ENCODE results near the gene YEATS4. TPM values are rescaled to one million over a fixed set of nuclear protein-coding genes. Genes with fewer than 3 reads are reported as not detected.
"Not testable (repeated sequence)": the region's sequence is repeated elsewhere in the genome, so short reads cannot be mapped to it uniquely, and the experiment has no call there.

YEATS4 gene
- total RNA-seq: 10 to 100 TPM in 2 of 4 donors, 1 to 10 TPM in 2; 8.0 to 58.2 (median 14.1) TPM

DNA sequence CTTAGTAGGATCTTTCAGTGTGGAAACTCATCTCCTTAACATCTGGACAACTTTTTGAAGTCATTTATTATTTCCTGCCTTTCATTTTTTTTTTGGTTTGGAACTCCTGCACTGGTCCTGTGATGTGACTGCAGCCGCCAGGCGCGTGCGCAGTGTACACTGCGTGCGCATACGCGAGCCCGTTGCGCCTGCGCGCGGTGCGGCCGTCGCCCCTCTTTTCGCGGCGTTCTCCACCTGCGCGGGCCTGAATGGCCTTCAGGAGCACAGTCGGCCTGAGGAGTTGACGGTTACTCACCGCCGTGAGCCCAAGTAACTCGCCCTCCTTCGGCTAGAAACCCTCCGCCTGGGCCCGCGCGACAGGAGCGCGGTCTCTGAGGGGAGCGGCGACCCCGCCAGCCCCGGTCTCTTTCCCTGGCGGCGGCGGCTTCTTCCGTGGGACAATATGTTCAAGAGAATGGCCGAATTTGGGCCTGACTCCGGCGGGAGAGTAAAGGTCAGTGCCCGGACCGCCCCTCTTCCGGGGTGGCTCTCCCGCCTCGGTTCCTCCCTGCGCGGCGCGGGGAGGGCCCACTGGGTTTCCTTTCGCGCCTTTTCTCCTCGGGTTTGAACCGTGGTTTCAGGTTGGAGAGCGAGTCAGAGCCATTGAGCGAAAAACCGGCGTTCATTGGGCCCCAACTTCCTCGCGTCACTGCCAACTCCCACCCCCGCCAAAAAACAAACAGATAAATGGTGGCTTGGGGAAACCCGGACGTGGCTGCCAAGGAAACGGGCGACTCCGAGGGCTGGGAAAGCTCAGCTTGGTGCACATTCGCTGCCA lies at the start of gene YEATS4:
Gene YEATS4 (plus strand): TSS at position 213 of the 817 bp plus-strand sequence. CDS start 230 bp downstream, at position 443.
- H3K4me3 ChIP-seq: peak within 1 kb of the TSS; percentile 80 to 89
- H3K4me1 ChIP-seq: no peaks in the 10 kb centered on the region
- no peaks in the 10 kb centered on the region for H3K27me3 ChIP-seq
- TF ChIP-seq, protein P1, sequence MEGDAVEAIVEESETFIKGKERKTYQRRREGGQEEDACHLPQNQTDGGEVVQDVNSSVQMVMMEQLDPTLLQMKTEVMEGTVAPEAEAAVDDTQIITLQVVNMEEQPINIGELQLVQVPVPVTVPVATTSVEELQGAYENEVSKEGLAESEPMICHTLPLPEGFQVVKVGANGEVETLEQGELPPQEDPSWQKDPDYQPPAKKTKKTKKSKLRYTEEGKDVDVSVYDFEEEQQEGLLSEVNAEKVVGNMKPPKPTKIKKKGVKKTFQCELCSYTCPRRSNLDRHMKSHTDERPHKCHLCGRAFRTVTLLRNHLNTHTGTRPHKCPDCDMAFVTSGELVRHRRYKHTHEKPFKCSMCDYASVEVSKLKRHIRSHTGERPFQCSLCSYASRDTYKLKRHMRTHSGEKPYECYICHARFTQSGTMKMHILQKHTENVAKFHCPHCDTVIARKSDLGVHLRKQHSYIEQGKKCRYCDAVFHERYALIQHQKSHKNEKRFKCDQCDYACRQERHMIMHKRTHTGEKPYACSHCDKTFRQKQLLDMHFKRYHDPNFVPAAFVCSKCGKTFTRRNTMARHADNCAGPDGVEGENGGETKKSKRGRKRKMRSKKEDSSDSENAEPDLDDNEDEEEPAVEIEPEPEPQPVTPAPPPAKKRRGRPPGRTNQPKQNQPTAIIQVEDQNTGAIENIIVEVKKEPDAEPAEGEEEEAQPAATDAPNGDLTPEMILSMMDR (IDR thresholded peaks at IDR 0.05): peak in 2 of 4 experiments; percentile 10 to 41
- peak; percentile 39 to 76 for TF ChIP-seq POLR2A (IDR thresholded peaks at IDR 0.05)
- H3K9me3 ChIP-seq: no peaks in the 10 kb centered on the region
- intact Hi-C loops (cut with DNase I; ENCODE audit: low total_unique reads): no loop called here
- no peaks in the 10 kb centered on the region for H3K36me3 ChIP-seq
- peak; percentile 79 to 84 for DNase-seq
- H3K27ac ChIP-seq: peak within 1 kb of the TSS; percentile 96 to 98

DNA sequence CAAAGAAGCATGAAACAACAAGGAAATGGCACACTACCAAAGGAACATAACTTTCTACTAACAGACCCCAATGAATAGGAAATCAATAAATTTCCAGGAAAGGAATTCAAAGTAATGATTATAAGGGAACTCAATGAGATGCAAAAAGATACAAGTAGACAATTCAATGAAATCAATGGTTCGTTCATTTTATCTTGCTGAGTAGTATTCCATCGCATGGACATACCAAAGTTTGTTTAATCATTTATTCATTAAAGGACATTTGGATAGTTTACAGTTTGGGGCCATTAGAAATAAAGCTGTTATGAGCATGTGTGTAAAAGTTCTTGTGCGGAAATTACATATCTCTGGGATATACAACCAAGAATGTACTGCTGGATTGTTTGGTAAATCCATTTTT lies 46.3 kb upstream of the YEATS4 start:
- Histone ChIP-seq H3K9me3 (no peaks in the 10 kb centered on the region), H3K4me1 (no peaks in the 10 kb centered on the region), H3K27me3 (no peaks in the 10 kb centered on the region), H3K36me3 (no peaks in the 10 kb centered on the region), H3K4me3 (no peak overlapping the region), H3K27ac (no peak overlapping the region)
- intact Hi-C loops (cut with DNase I; ENCODE audit: low total_unique reads): no loop called here
- TF ChIP-seq POLR2A (IDR thresholded peaks at IDR 0.05): no peak
- TF ChIP-seq, protein P1 (IDR thresholded peaks at IDR 0.05): no peak
- DNase-seq: no peak

DNA sequence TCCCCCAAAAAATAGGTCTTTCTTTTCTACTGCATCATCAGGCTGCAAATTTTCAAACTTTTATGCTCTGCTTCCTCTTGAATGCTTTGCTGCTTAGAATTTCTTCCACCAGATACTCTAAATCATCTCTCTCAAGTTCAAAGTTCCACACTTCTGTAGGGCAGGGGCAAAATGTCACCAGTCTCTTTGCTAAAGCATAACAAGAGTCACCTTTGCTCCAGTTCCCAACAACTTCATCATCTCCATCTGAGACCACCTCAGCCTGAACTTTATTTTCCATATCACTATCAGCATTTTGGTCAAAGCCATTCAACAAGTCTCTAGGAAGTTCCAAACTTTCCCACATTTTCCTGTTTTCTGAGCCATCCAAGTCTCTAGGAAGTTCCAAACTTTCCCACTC lies 42.8 kb upstream of the YEATS4 start:
- H3K36me3 ChIP-seq; H3K27ac ChIP-seq; H3K9me3 ChIP-seq; H3K4me3 ChIP-seq; DNase-seq; H3K4me1 ChIP-seq; intact Hi-C loops (cut with DNase I; ENCODE audit: low total_unique reads); H3K27me3 ChIP-seq: not testable (repeated sequence)

DNA sequence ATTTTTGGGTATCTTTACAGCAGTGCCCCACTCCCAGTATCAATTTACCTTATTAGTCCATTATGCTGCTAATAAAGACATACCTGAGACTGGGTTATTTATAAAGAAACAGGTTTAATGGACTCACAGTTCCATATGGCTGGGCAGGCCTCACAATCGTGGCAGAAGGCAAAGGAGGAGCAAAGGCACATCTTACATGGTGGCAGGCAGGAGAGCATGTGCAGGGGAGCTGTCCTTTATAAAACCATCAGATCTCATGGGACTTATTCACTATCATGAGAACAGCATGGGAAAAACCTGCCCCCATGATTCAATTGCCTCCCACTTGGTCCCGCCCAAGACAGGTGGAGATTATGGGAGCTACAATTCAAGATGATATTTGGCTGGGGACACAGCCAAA lies 42.3 kb upstream of the YEATS4 start:
- DNase-seq; H3K9me3 ChIP-seq; H3K27me3 ChIP-seq; H3K36me3 ChIP-seq; intact Hi-C loops (cut with DNase I; ENCODE audit: low total_unique reads); H3K4me3 ChIP-seq; H3K4me1 ChIP-seq; H3K27ac ChIP-seq: not testable (repeated sequence)

DNA sequence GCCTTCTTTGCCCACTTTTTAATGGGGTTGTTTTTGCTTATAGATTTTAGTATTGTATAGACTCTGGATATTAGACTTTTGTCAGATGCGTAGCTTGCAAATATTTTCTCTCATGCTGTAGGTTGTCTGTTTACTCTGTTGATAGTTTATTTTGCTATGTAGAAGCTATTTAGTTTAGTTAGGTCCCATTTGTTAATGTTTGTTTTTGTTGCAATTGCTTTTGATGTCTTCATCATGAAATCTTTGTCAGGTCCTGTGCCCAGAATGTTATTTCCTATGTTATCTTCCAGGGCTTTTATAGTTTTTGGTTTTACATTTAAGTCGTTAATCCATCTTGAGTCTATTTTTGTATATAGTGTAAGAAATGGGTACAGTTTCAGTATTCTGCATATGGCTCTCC lies 41.3 kb upstream of the YEATS4 start:
- Histone ChIP-seq H3K27me3 (no peaks in the 10 kb centered on the region), H3K4me1 (no peaks in the 10 kb centered on the region), H3K9me3 (no peaks in the 10 kb centered on the region), H3K4me3 (no peak overlapping the region), H3K27ac (no peak overlapping the region), H3K36me3 (no peaks in the 10 kb centered on the region)
- TF ChIP-seq, protein P1 (IDR thresholded peaks at IDR 0.05): no peak
- TF ChIP-seq POLR2A (IDR thresholded peaks at IDR 0.05): no peak
- DNase-seq: no peak
- intact Hi-C loops (cut with DNase I; ENCODE audit: low total_unique reads): no loop called here

DNA sequence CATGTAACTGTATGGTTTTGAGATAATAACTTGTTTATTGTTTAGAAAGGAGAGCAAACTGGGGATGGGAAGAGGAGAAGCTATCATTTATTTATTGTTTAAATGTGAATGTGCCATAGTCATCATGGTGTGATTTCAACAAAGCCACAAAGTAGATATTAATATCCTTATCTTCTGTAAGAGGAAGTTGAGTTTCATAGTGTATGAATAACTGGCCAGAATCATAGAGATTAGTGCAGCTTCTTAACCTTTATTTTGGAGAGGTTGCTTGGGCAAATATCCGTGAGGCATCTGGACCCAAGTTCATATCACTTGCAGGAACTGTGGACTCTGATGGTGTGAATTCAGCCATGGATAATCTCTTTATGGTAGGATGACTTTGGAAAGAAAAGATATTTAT lies 38.2 kb upstream of the YEATS4 start:
- Histone ChIP-seq H3K9me3 (no peaks in the 10 kb centered on the region), H3K36me3 (no peaks in the 10 kb centered on the region), H3K4me3 (no peak overlapping the region), H3K27me3 (no peaks in the 10 kb centered on the region), H3K27ac (no peak overlapping the region), H3K4me1 (no peaks in the 10 kb centered on the region)
- intact Hi-C loops (cut with DNase I; ENCODE audit: low total_unique reads): no loop called here
- TF ChIP-seq POLR2A (IDR thresholded peaks at IDR 0.05): no peak
- TF ChIP-seq, protein P1 (IDR thresholded peaks at IDR 0.05): no peak
- DNase-seq: no peak

Measured in uterus (tissue), 4 donors.